Nephron progenitor cell (in vitro differentiated cells): Measurements from ENCODE around the gene GALK2.
A peak's percentile ranks its signal among the peaks of the same experiment; 100 is the strongest.

Source experiments
- DNase-seq: peaks from one replicate; pipeline ENCODE4 v3.0.0; 2021
- H3K27ac Mint-ChIP-seq: 2 replicates; pipeline ENCODE4 v1.8.0; 2021; ENCODE audit warnings: mild to moderate bottlenecking, moderate library complexity, mixed read lengths
- H3K27me3 Mint-ChIP-seq: 2 replicates; pipeline ENCODE4 v1.8.0; 2021; ENCODE audit warnings: mild to moderate bottlenecking, low read depth, mixed read lengths; ENCODE audit not compliant: poor library complexity
- H3K36me3 Mint-ChIP-seq: 2 replicates; pipeline ENCODE4 v1.8.0; 2021; ENCODE audit warnings: low read depth, mixed read lengths
- H3K4me1 Mint-ChIP-seq: 2 replicates; pipeline ENCODE4 v1.8.0; 2021; ENCODE audit warnings: mixed read lengths
- H3K4me3 Mint-ChIP-seq: 2 replicates; pipeline ENCODE4 v1.8.0; 2021; ENCODE audit warnings: mild to moderate bottlenecking, moderate library complexity, mixed read lengths
- H3K9me3 Mint-ChIP-seq: 2 replicates; pipeline ENCODE4 v1.8.0; 2021; ENCODE audit warnings: mild to moderate bottlenecking, moderate library complexity, mixed read lengths
- TF ChIP-seq, protein P1 (sequence below): fragments of 200-600 bp; sonication (generic); IDR thresholded peaks from 2 replicates; pipeline ENCODE4 v1.5.0; 2021; ENCODE audit warnings: antibody characterized with exemption

GALK2 gene

DNA sequence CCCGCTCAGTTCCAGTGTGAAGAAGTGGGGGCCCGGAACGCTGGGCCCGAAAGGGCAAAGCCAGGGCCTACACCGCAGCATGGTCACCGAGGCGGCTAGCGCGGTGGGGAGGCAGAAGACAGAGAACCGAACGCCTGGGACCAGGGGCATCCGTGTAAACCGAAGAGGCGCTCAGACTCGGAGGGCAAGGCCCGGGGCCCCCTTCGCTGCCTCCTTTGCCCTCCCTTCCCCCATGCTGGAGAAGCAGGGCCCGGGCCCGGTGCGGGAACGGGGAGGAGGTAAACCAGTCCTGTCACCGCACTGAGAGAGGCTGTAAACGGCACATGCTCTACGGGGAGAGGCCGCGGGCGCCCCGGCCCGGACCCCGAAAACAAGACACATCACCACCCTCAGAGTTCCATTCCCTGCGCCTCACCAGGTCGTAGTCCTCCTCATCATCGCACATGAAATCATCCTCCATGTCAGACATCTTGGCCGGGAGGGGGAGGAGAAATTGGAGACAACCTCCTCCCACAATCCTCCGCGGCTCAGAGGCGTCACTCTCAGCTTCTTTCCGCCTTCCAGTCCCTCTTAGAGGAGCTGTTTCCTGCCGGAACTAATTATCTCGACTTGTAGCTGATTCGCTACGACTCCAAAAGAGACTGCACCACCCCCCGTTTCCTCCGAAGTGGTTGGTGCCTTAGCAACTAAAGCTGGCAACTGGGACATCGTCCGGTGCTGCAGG is 14.8 kb upstream of the GALK2 start, which contains the start of gene COPS2:
Gene COPS2 (minus strand): TSS at position 490 of the 724 bp plus-strand sequence. CDS start 21 bp downstream, at position 469.
- H3K27ac Mint-ChIP-seq, result peak within 1 kb of the TSS; percentile 99
- H3K9me3 Mint-ChIP-seq, result no peaks in the 10 kb centered on the region
- DNase-seq, result peak; percentile 90
- H3K4me3 Mint-ChIP-seq, result peak within 1 kb of the TSS; percentile 99
- peaks cover 40% of the 10 kb centered on the region for H3K4me1 Mint-ChIP-seq
- peaks cover 4% of the 10 kb centered on the region for H3K36me3 Mint-ChIP-seq
- TF ChIP-seq, protein P1, sequence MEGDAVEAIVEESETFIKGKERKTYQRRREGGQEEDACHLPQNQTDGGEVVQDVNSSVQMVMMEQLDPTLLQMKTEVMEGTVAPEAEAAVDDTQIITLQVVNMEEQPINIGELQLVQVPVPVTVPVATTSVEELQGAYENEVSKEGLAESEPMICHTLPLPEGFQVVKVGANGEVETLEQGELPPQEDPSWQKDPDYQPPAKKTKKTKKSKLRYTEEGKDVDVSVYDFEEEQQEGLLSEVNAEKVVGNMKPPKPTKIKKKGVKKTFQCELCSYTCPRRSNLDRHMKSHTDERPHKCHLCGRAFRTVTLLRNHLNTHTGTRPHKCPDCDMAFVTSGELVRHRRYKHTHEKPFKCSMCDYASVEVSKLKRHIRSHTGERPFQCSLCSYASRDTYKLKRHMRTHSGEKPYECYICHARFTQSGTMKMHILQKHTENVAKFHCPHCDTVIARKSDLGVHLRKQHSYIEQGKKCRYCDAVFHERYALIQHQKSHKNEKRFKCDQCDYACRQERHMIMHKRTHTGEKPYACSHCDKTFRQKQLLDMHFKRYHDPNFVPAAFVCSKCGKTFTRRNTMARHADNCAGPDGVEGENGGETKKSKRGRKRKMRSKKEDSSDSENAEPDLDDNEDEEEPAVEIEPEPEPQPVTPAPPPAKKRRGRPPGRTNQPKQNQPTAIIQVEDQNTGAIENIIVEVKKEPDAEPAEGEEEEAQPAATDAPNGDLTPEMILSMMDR, result no peak
- H3K27me3 Mint-ChIP-seq, result peaks cover 7% of the 10 kb centered on the region

DNA sequence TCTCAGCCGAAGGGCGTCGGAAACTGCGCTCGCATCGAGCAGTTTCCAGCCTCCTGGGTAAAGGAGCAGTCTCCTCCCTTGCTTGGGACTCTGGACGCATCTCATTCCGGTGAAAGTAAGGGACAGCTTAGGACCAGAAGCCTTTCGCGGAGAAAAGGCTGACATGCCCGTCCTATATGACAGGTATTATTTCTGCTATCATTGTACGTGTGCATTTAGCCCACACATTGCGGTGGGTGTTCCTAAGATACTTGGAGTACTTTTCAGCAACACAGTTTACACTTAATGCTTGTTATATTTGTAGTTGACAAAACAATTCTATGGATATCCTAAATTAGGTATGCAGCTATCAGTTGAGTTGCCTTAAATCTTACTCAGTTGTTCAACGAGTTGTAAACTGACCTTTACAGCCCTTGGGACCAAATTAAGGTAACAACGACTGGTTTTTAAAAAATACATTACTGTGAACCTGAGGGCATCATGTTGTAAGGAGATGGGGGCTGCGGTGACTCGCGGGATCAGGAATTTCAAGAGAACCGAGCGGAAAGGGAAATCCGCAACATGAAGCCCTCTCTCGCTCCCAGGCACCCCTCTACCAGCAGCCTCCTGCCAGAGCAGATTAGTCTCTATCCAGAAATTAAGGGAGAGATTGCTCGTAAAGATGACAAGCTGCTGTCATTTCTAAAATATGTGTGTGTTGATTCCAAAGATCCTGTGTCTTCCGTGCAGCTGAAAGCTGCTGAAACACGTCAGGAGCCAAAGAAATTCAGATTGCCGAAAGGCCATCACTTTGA is 14.0 kb upstream of the GALK2 start:
- Mint-ChIP-seq H3K27me3 (peaks cover 7% of the 10 kb centered on the region), H3K4me1 (peaks cover 40% of the 10 kb centered on the region), H3K9me3 (no peaks in the 10 kb centered on the region), H3K36me3 (peaks cover 4% of the 10 kb centered on the region), H3K27ac (peak overlapping the region; percentile 99), H3K4me3 (peak overlapping the region; percentile 99)
- peak; percentile 18 for DNase-seq
- TF ChIP-seq, protein P1, result no peak

DNA sequence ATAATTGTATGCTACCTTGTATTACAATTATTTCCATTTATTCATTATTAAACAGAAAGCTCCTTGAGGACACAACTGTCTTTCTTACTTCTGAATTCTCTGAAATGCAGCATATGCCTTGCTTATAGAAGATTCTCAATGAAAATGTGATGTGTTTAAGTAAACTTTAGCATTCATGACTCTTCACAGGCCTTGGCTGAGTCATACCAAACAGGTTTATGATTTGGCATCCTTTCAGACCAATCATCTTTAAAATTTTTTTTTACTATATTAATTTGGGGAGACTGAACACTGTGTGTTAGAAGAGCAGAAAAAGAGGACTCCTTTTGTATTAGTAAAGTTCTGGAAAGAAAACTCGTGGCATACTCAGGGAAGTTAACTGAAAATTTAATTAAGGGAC is 6.4 kb upstream of the GALK2 start:
- Mint-ChIP-seq H3K9me3 (peaks cover 12% of the 10 kb centered on the region), H3K36me3 (peaks cover 34% of the 10 kb centered on the region), H3K27me3 (no peaks in the 10 kb centered on the region), H3K27ac (no peak overlapping the region), H3K4me3 (no peak overlapping the region), H3K4me1 (no peaks in the 10 kb centered on the region)
- no peak for DNase-seq
- TF ChIP-seq, protein P1, result no peak

DNA sequence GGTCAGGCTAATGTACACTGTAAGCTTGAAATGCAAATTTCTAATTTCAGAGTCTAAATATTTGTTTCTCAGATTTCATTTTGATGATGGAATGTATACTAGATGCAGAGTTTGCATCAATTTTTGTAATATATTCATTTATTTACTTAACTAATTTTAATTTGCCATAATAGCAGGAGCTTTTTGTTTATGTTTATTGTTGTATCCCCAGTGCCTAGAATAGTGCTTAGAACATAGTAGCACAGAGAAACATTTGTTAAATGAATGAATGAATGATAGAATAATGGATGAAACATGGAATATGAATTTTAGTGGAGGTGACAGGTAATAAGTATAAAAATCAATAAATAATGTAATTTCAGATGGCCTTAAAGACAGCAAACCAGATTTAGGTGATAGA is 5.2 kb upstream of the GALK2 start:
- H3K27me3 Mint-ChIP-seq, result no peaks in the 10 kb centered on the region
- H3K36me3 Mint-ChIP-seq, result peaks cover 34% of the 10 kb centered on the region
- DNase-seq, result no peak
- H3K9me3 Mint-ChIP-seq, result peaks cover 12% of the 10 kb centered on the region
- no peaks in the 10 kb centered on the region for H3K4me1 Mint-ChIP-seq
- TF ChIP-seq, protein P1, result no peak
- no peak overlapping the region for H3K27ac Mint-ChIP-seq
- no peak overlapping the region for H3K4me3 Mint-ChIP-seq

DNA sequence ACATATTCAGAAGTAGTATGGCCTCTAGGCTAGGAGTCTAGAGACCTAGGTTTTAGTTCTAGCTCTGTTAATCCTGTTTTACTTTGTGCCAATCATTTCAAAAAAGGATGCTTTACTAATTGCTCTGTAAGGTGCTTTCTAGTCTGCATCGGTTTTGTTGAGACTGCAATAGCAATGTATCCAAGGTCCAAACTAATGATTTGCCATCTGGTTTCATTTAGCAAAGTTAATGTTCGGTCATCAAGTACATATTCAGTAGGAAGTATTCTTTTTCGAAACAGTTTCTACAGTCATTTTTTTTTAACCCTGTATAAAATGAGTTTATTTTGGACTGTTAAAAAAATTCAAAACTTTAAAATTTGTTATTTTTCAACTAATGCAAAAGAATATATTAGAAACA is 2.0 kb upstream of the GALK2 start:
- no peak overlapping the region for H3K27ac Mint-ChIP-seq
- TF ChIP-seq, protein P1, result no peak
- H3K4me3 Mint-ChIP-seq, result no peak overlapping the region
- H3K27me3 Mint-ChIP-seq, result no peaks in the 10 kb centered on the region
- H3K4me1 Mint-ChIP-seq, result peaks cover 17% of the 10 kb centered on the region
- H3K9me3 Mint-ChIP-seq, result peaks cover 12% of the 10 kb centered on the region
- H3K36me3 Mint-ChIP-seq, result peaks cover 22% of the 10 kb centered on the region
- DNase-seq, result no peak
